Right lobe of liver (tissue), 6 donors: Measurements from ENCODE around the gene PEX6. TPM values are rescaled to one million over a fixed set of nuclear protein-coding genes. Genes with fewer than 3 reads are reported as not detected.

Experiments
- ATAC-seq, 4 donors: fragments of 200-7000 bp; cut with Tn5 transposase; one replicate each; pipeline ENCODE4 v1.9.1; 2020; ENCODE audit warnings: mild to moderate bottlenecking in 4 of 4, moderate library complexity in 4 of 4
- DNase-seq, 3 donors: peaks; one replicate each; pipeline ENCODE4 v3.0.0-alpha.2; 2020
- H3K27ac ChIP-seq, 3 donors: fragments of 200-600 bp; one replicate each; pipeline ENCODE4 v1.8.0; 2022
- H3K27me3 ChIP-seq, 2 donors: fragments of 200-600 bp; one replicate each; pipeline ENCODE4 v1.8.0; 2022
- H3K36me3 ChIP-seq, 4 donors: fragments of 200-600 bp; sonication (generic) in 1 of 4; one replicate each; pipeline versions ENCODE4 v1.5.1 to v1.8.0; 2017 to 2022; ENCODE audit warnings: control low read depth in 1 of 4
- H3K4me1 ChIP-seq, 4 donors: fragments of 200-600 bp; sonication (generic) in 1 of 4; one replicate each; pipeline versions ENCODE4 v1.5.1 to v1.8.0; 2017 to 2022; ENCODE audit warnings: control low read depth in 1 of 4
- H3K4me3 ChIP-seq, 3 donors: fragments of 200-600 bp; one replicate each; pipeline ENCODE4 v1.8.0; 2022
- H3K9me3 ChIP-seq, 4 donors: fragments of 200-600 bp; sonication (generic) in 1 of 4; one replicate each; pipeline versions ENCODE4 v1.5.1 to v1.8.0; 2017 to 2022; ENCODE audit warnings: control low read depth in 1 of 4
- POLR2A ChIP-seq: fragments of 450-650 bp; IDR thresholded peaks from one replicate; pipeline ENCODE4 v1.6.1; 2017; ENCODE audit warnings: antibody characterized with exemption, mild to moderate bottlenecking
- WGBS: methylation state at CpG from one replicate; pipeline ENCODE4 v1.1.6; 2018; ENCODE audit warnings: low coverage, low lambda C conversion rate; ENCODE audit not compliant: insufficient coverage; ENCODE audit errors: missing lambda C conversion rate; 5-methylcytosine and 5-hydroxymethylcytosine counted together
- intact Hi-C, 2 donors: fragments of 100-400 bp; cut with DNase I; formaldehyde crosslinking; loops; one replicate each; pipeline versions ENCODE4 v1.11.2 to v1.14.1; 2022
- long read RNA-seq: library from polyadenylated mRNA; unstranded; transcript quantifications from one replicate; pipeline ENCODE4 v2.0.0, GENCODE V29; 2019
- total RNA-seq, 6 experiments: library from RNA; depleted of rRNA in 2 of 6; stranded (reverse); fragments of >200 nt in 2 of 6; fragmentation: NEBNext Ultra II Directional in 3 of 6; extraction: Animal tissue kit (Norgen Biotek cat#: 25700) in 3 of 6; gene quantifications; one replicate each; pipeline versions ENCODE4 v1.1.0 to v1.2.4, GENCODE V29; 2016 to 2023
- TF ChIP-seq, protein P1 (sequence below), 4 donors: fragments of 200-600 bp in 3 of 4; fragments of 450-650 bp in 1 of 4; IDR thresholded peaks; one replicate each; pipeline versions ENCODE4 v1.5.1 to v1.8.0; 2016 to 2022; ENCODE audit warnings: antibody characterized with exemption in 4 of 4, mild to moderate bottlenecking in 2 of 4
- donor health status: DM: no; HTN: yes; CAD: no.
- donor health status: DM: no; HTN: no; CAD: no.
- donor health status: DM: no; HTN: no; CAD: no.
- donor health status: DM: no; HTN: yes; CAD: no.
- donor health status: DM: no; HTN: yes; CAD: no.

The PEX6 gene, protein sequence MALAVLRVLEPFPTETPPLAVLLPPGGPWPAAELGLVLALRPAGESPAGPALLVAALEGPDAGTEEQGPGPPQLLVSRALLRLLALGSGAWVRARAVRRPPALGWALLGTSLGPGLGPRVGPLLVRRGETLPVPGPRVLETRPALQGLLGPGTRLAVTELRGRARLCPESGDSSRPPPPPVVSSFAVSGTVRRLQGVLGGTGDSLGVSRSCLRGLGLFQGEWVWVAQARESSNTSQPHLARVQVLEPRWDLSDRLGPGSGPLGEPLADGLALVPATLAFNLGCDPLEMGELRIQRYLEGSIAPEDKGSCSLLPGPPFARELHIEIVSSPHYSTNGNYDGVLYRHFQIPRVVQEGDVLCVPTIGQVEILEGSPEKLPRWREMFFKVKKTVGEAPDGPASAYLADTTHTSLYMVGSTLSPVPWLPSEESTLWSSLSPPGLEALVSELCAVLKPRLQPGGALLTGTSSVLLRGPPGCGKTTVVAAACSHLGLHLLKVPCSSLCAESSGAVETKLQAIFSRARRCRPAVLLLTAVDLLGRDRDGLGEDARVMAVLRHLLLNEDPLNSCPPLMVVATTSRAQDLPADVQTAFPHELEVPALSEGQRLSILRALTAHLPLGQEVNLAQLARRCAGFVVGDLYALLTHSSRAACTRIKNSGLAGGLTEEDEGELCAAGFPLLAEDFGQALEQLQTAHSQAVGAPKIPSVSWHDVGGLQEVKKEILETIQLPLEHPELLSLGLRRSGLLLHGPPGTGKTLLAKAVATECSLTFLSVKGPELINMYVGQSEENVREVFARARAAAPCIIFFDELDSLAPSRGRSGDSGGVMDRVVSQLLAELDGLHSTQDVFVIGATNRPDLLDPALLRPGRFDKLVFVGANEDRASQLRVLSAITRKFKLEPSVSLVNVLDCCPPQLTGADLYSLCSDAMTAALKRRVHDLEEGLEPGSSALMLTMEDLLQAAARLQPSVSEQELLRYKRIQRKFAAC
- 10 to 100 TPM; 15.7 to 25.9 (median 21.3) TPM for total RNA-seq
- long read RNA-seq, partial matches to known transcripts, result 1 of 6 reads
- long read RNA-seq, other reads (novel, unspliced or antisense), result 5 of 6 reads

DNA sequence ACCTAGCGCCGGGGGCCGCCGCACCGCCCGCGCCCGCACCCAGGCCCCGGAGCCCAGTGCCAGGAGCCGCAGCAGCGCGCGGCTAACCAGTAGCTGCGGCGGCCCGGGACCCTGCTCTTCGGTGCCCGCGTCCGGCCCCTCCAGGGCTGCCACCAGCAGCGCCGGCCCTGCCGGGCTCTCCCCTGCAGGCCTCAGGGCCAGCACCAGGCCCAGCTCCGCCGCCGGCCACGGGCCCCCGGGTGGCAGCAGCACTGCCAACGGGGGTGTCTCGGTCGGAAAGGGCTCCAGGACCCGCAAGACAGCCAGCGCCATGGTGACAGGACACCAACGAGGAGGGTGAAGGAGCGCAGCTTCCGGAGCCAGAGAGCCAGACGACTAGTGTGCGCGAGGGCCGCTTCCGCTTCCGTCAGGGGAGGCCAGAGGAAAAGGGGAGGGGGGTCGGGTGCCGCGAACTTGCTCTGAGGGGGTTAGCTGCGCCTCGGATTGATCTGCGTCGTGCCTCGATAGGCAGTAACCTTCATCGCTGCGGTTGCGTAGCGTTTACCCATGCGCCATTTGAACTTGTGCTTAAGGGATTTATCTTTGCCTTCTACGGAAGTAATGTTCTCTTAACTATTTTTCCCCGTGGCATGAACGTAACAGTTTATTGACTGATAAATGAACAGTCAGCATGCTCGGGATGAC is at the start of gene PEX6:
TSS of gene PEX6 (minus strand) at position 343 of the 684 bp plus-strand sequence. CDS start at position 312, 31 bp downstream.
- Histone ChIP-seq H3K4me1 (peaks cover 0 to 25% (median 2%) of the 10 kb centered on the region in 4 donors), H3K27ac (peak within 1 kb of the TSS; percentile 77 to 87 (median 82)), H3K4me3 (peak within 1 kb of the TSS; percentile 85 to 99 (median 95)), H3K27me3 (no peaks in the 10 kb centered on the region), H3K36me3 (no peaks in the 10 kb centered on the region), H3K9me3 (no peaks in the 10 kb centered on the region)
- 0% methylated on average over 9 of the region's 59 CpGs for WGBS
- TF ChIP-seq POLR2A, result peak; percentile 77
- TF ChIP-seq, protein P1, sequence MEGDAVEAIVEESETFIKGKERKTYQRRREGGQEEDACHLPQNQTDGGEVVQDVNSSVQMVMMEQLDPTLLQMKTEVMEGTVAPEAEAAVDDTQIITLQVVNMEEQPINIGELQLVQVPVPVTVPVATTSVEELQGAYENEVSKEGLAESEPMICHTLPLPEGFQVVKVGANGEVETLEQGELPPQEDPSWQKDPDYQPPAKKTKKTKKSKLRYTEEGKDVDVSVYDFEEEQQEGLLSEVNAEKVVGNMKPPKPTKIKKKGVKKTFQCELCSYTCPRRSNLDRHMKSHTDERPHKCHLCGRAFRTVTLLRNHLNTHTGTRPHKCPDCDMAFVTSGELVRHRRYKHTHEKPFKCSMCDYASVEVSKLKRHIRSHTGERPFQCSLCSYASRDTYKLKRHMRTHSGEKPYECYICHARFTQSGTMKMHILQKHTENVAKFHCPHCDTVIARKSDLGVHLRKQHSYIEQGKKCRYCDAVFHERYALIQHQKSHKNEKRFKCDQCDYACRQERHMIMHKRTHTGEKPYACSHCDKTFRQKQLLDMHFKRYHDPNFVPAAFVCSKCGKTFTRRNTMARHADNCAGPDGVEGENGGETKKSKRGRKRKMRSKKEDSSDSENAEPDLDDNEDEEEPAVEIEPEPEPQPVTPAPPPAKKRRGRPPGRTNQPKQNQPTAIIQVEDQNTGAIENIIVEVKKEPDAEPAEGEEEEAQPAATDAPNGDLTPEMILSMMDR (IDR thresholded peaks at IDR 0.05), result no peak
- DNase-seq (peak; percentile 90 to 93 (median 91)), ATAC-seq (peak; percentile 93 to 95 (median 94))
- intact Hi-C loops, result no loop called here

DNA sequence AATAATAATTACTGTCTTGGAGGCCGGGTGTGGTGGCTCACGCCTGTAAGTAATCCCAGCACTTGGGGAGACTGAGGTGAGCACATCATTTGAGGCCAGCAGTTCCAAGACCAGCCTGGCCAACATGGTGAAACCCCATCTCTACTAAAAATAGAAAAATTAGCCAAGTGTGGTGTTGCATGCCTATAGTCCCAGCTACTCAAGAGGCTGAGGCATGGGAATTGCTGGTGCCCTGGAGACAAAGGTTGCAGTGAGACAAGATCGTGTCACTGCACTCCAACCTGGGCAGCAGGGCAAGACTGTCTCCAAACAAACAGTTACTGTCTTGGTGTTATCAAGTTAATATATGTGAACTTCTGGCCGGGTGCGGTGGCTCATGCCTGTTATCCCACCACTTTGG is 47.4 kb upstream of the PEX6 start:
- Histone ChIP-seq H3K27me3 (no peaks in the 10 kb centered on the region), H3K4me3 (no peak overlapping the region), H3K36me3 (peaks cover 0 to 63% (median 28%) of the 10 kb centered on the region in 4 donors), H3K4me1 (peaks cover 0 to 4% (median 0%) of the 10 kb centered on the region in 4 donors), H3K9me3 (no peaks in the 10 kb centered on the region), H3K27ac (no peak overlapping the region)
- TF ChIP-seq, protein P1 (IDR thresholded peaks at IDR 0.05), result no peak
- no peak for TF ChIP-seq POLR2A
- ATAC-seq, result no peak
- no peak for DNase-seq
- WGBS, result 98% methylated on average over 5 of the region's 5 CpGs
- intact Hi-C loops, result no loop called here

DNA sequence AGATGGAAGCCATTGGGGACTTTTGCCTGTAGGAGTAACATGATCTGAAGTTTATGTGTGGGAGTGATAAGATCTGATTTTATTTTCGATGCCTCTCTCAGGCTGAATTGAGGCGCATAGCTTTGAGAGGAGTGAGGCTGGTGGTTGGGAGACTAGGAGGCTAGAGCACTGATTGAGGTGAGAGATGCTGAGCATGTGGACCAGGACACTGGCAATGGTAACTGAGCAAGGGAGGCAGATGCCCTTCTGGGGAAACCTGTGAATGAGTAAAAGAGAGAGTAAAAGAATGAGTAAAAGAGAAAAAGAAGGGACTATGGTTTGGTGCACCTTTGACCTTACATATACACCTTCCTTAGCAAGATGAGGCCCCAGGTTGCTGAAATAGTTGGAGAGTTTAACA is 45.5 kb upstream of the PEX6 start:
- Histone ChIP-seq H3K4me1 (peaks cover 0 to 8% (median 2%) of the 10 kb centered on the region in 4 donors), H3K27ac (no peak overlapping the region), H3K36me3 (peaks cover 0 to 48% (median 25%) of the 10 kb centered on the region in 4 donors), H3K4me3 (no peak overlapping the region), H3K27me3 (no peaks in the 10 kb centered on the region), H3K9me3 (no peaks in the 10 kb centered on the region)
- DNase-seq, result no peak
- ATAC-seq, result no peak
- intact Hi-C loops, result no loop called here
- TF ChIP-seq, protein P1 (IDR thresholded peaks at IDR 0.05), result no peak
- TF ChIP-seq POLR2A, result no peak
- 80% methylated on average over 2 of the region's 2 CpGs for WGBS
